HepG2 (cell line): ENCODE results near the gene LRRFIP2. TPM values are rescaled to one million over a fixed set of nuclear protein-coding genes. Genes with fewer than 3 reads are reported as not detected.

Source experiments
- ATAC-seq: fragments of 200-7000 bp; cut with Tn5 transposase; 3 replicates; pipeline ENCODE4 v1.9.1; 2020; ENCODE audit warnings: mild to moderate bottlenecking, moderate library complexity
- BruUV-seq: library from RNA; stranded (reverse); fragments of 400-500 nt; replicated peaks from 2 replicates; lab custom pipeline; 2021; lab: Mats Ljungman, UMichigan
- CTCF ChIA-PET: fragments of 300-600 bp; formaldehyde crosslinking; extraction: SDS; loops from one replicate; lab custom pipeline; 2021; ENCODE audit warnings: low total read pairs, inconsistent platforms, low intra/inter-chr PET ratio; lab: Yijun Ruan, JAX
- POLR2A ChIA-PET: fragments of 350-600 bp; sonication (Branson Sonifier 250); formaldehyde crosslinking; loops from one replicate; lab custom pipeline; 2020; ENCODE audit warnings: antibody characterized with exemption, inconsistent platforms; lab: Yijun Ruan, JAX
- DNase-seq: peaks from one replicate; pipeline ENCODE4 v3.0.0-alpha.2; 2015; ENCODE audit warnings: low spot score
- FAIRE-seq: peaks from 3 replicates; lab custom pipeline; 2011; peaks lifted over from hg19 to GRCh38; lab: Jason Lieb, UNC
- H2AFZ ChIP-seq: one replicate; pipeline ENCODE4 v1.6.1; 2011; ENCODE audit warnings: low read length, inconsistent platforms
- H3K27ac ChIP-seq: fragments of 300-600 bp; 3 replicates; pipeline ENCODE4 v1.8.0; 2011; ENCODE audit warnings: mixed run types, mild to moderate bottlenecking, mixed read lengths, low read length, inconsistent platforms; ENCODE audit not compliant: insufficient read depth; ENCODE audit errors: extremely low read length
- H3K27me3 ChIP-seq, 2 experiments: fragments of 200-600 bp in 1 of 2; 2 replicates in 1 of 2; 3 replicates in 1 of 2; pipeline versions ENCODE4 v1.6.0 to v1.8.0; 2011; ENCODE audit warnings: low read length in 2 of 2, mild to moderate bottlenecking in 2 of 2, moderate library complexity in 2 of 2, inconsistent platforms in 1 of 2; ENCODE audit not compliant: insufficient read depth in 2 of 2, control insufficient read depth in 1 of 2
- H3K36me3 ChIP-seq, 2 experiments: fragments of 200-600 bp in 1 of 2; replicated peaks in 1 of 2; 2 replicates in 1 of 2; 3 replicates in 1 of 2; pipeline versions ENCODE4 v1.5.1 to v1.8.0; 2011; ENCODE audit warnings: low read length in 2 of 2, inconsistent platforms in 1 of 2; ENCODE audit not compliant: insufficient read depth in 2 of 2, control insufficient read depth in 1 of 2
- H3K4me1 ChIP-seq: 2 replicates; pipeline ENCODE4 v1.5.1; 2012; ENCODE audit warnings: low read length, inconsistent platforms; ENCODE audit not compliant: insufficient read depth
- H3K4me2 ChIP-seq: 2 replicates; pipeline ENCODE4 v1.6.0; 2011; ENCODE audit warnings: low read depth, low read length, inconsistent platforms
- H3K4me3 ChIP-seq, 3 experiments: fragments of 200-600 bp in 1 of 3; sonication (generic), shearing (Covaris generic) in 1 of 3; replicated peaks in 1 of 3; 2 replicates each; pipeline ENCODE4 v1.5.1; 2011 to 2016; ENCODE audit warnings: low read length in 3 of 3, inconsistent platforms in 2 of 3, low read depth in 2 of 3, mild to moderate bottlenecking in 2 of 3, control low read depth in 1 of 3, mixed read lengths in 1 of 3; ENCODE audit not compliant: insufficient read depth in 1 of 3
- H3K79me2 ChIP-seq: one replicate; pipeline ENCODE4 v1.6.1; 2011; ENCODE audit warnings: low read length, inconsistent platforms; ENCODE audit not compliant: insufficient read depth
- H3K9ac ChIP-seq: 2 replicates; pipeline ENCODE4 v1.6.0; 2011; ENCODE audit warnings: mild to moderate bottlenecking, low read depth, low read length, inconsistent platforms; ENCODE audit not compliant: insufficient read depth
- H3K9me3 ChIP-seq: 2 replicates; pipeline ENCODE4 v1.5.1; 2012; ENCODE audit warnings: mild to moderate bottlenecking, low read length
- H4K20me1 ChIP-seq: 2 replicates; pipeline ENCODE4 v1.6.0; 2011; ENCODE audit warnings: inconsistent platforms, mild to moderate bottlenecking, low read length, moderate library complexity; ENCODE audit not compliant: insufficient read depth
- CCAR2 ChIP-seq: fragments of 200-400 bp; formaldehyde crosslinking; optimal IDR thresholded peaks from 2 replicates; pipeline ENCODE3; 2018; ENCODE audit warnings: low read depth, mild to moderate bottlenecking, low read length, moderate library complexity
- CREB1 ChIP-seq, 2 experiments: fragments of 450-650 bp in 1 of 2; IDR thresholded peaks; 2 replicates each; pipeline ENCODE4 v1.6.1; 2016 to 2017; ENCODE audit warnings: control low read depth in 1 of 2, mild to moderate bottlenecking in 1 of 2, missing compliant biosample characterization in 1 of 2, missing genetic modification characterization in 1 of 2
- ERF ChIP-seq: IDR thresholded peaks from 2 replicates; pipeline ENCODE4 v1.6.1; 2018; ENCODE audit warnings: missing biosample characterization, missing genetic modification reagents
- FOXJ3 ChIP-seq: sonication (generic); formaldehyde crosslinking; IDR thresholded peaks from 2 replicates; pipeline ENCODE4 v1.4.0; 2020; ENCODE audit warnings: missing genetic modification reagents, mild to moderate bottlenecking, borderline replicate concordance
- HNF4A ChIP-seq: sonication (generic); formaldehyde crosslinking; IDR thresholded peaks from 2 replicates; pipeline ENCODE4 v1.4.0; 2020; ENCODE audit warnings: missing genetic modification reagents
- NFIC ChIP-seq: IDR thresholded peaks from 2 replicates; pipeline ENCODE4 v1.6.1; 2012; ENCODE audit warnings: mild to moderate bottlenecking, low read length, inconsistent platforms
- PAF1 ChIP-seq: IDR thresholded peaks from 2 replicates; pipeline ENCODE4 v1.6.1; 2016; ENCODE audit warnings: missing genetic modification reagents, missing compliant biosample characterization
- SCMH1 ChIP-seq: sonication (generic); formaldehyde crosslinking; IDR thresholded peaks from 2 replicates; pipeline ENCODE4 v1.9.0; 2021; ENCODE audit warnings: missing genetic modification reagents, mild to moderate bottlenecking, borderline replicate concordance
- SP2 ChIP-seq: sonication (generic); formaldehyde crosslinking; IDR thresholded peaks from 2 replicates; pipeline ENCODE4 v1.5.1; 2020; ENCODE audit warnings: mild to moderate bottlenecking, missing genetic modification reagents
- TAF15 ChIP-seq: fragments of 200-400 bp; formaldehyde crosslinking; IDR thresholded peaks from one replicate; pipeline ENCODE4 v1.6.1; 2018; ENCODE audit warnings: mild to moderate bottlenecking, low read depth, low read length; ENCODE audit not compliant: poor library complexity, severe bottlenecking
- ZNF20 ChIP-seq: sonication (generic); formaldehyde crosslinking; IDR thresholded peaks from 2 replicates; pipeline ENCODE4 v1.4.0; 2020; ENCODE audit warnings: mild to moderate bottlenecking, moderate library complexity, missing genetic modification reagents
- ZNF24 ChIP-seq: fragments of 450-650 bp; IDR thresholded peaks from 2 replicates; pipeline ENCODE4 v1.6.1; 2017; ENCODE audit warnings: antibody characterized with exemption, mild to moderate bottlenecking
- ZNF383 ChIP-seq: sonication (generic); formaldehyde crosslinking; IDR thresholded peaks from 2 replicates; pipeline ENCODE4 v1.4.0; 2020; ENCODE audit warnings: missing genetic modification reagents, mild to moderate bottlenecking, borderline replicate concordance
- ZNF780A ChIP-seq: sonication (generic); formaldehyde crosslinking; IDR thresholded peaks from 2 replicates; pipeline ENCODE4 v1.8.0; 2022; ENCODE audit warnings: mild to moderate bottlenecking, missing genetic modification reagents, moderate library complexity
- ZSCAN21 ChIP-seq: sonication (generic); formaldehyde crosslinking; IDR thresholded peaks from 2 replicates; pipeline ENCODE4 v1.8.0; 2022; ENCODE audit warnings: mild to moderate bottlenecking, missing genetic modification reagents, moderate library complexity, borderline replicate concordance
- WGBS: methylation state at CpG from one replicate; pipeline ENCODE4 v1.1.6; 2017; ENCODE audit warnings: low lambda C conversion rate; 5-methylcytosine and 5-hydroxymethylcytosine counted together
- in situ Hi-C: cut with HindIII; loops from 2 replicates; pipeline ENCODE4 v1.10.0; 2017; ENCODE audit warnings: low pct_unique_long_range_greater_than_20kb; ENCODE audit not compliant: extremely low pct_ligation_motif_present
- intact Hi-C: fragments of 100-400 bp; cut with micrococcal nuclease; formaldehyde crosslinking; loops from one replicate; pipeline ENCODE4 v1.10.0; 2022; ENCODE audit not compliant: unreplicated experiment
- polyA plus RNA-seq, 8 experiments: library from polyadenylated mRNA; depleted of rRNA in 3 of 8; stranded (reverse) in 7 of 8; unstranded in 1 of 8; fragments of >200 nt; fragmentation: Illumina TruSeq in 4 of 8; extraction: Trizol in 4 of 8; gene quantifications; 2 replicates each; pipeline versions ENCODE4 v1.2.1 to v1.2.3, GENCODE V29; 2011 to 2016; ENCODE audit warnings: low read depth in 4 of 8, missing spikeins in 1 of 8, mixed read lengths in 1 of 8; ENCODE audit not compliant: insufficient read depth in 1 of 8
- total RNA-seq, 5 experiments: library from RNA; depleted of rRNA; stranded (reverse); fragments of >200 nt; fragmentation: Illumina TruSeq; extraction: Trizol; gene quantifications; 2 replicates each; pipeline ENCODE4 v1.2.3, GENCODE V29; 2016; ENCODE audit warnings: low read depth in 1 of 5
- TF ChIP-seq, protein P1 (sequence below): sonication (generic); formaldehyde crosslinking; IDR thresholded peaks from 2 replicates; pipeline ENCODE4 v1.9.0; 2021; ENCODE audit warnings: missing genetic modification reagents, borderline replicate concordance
- TF ChIP-seq, protein P2 (sequence below): sonication (generic); formaldehyde crosslinking; IDR thresholded peaks from 2 replicates; pipeline ENCODE4 v1.5.1; 2020; ENCODE audit warnings: missing genetic modification reagents, mild to moderate bottlenecking, borderline replicate concordance
- TF ChIP-seq, protein P3 (sequence below): sonication (generic); formaldehyde crosslinking; IDR thresholded peaks from 2 replicates; pipeline ENCODE4 v1.4.0; 2020; ENCODE audit warnings: missing genetic modification reagents

Gene LRRFIP2
- total and polyA plus RNA-seq, 2 of the 13 experiments (the other 11 are each of a cell fraction or from before 2014, with no cell fraction given): 13.5 to 32.2 TPM

DNA sequence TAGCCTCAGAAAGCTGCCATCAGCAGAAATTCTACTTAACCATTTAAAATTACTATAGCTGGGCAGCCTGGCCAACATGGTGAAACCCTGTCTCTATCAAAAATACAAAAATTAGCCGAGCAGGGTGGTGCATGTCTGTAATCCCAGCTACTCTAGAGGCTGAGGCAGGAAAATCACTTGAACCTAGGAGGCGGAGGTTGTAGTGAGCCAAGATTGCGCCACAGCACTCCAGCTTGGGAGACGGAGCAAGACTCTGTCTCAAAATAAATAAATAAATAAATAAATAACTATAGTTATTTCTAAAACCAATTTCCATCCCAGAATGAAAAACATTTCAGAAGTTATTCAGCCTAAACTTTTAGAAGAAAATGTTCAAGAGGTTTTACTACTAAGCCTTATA is 25.1 kb downstream of the LRRFIP2 start:
- CTCF ChIA-PET: no interaction called here
- no peak for ATAC-seq
- TF ChIP-seq, protein P1, sequence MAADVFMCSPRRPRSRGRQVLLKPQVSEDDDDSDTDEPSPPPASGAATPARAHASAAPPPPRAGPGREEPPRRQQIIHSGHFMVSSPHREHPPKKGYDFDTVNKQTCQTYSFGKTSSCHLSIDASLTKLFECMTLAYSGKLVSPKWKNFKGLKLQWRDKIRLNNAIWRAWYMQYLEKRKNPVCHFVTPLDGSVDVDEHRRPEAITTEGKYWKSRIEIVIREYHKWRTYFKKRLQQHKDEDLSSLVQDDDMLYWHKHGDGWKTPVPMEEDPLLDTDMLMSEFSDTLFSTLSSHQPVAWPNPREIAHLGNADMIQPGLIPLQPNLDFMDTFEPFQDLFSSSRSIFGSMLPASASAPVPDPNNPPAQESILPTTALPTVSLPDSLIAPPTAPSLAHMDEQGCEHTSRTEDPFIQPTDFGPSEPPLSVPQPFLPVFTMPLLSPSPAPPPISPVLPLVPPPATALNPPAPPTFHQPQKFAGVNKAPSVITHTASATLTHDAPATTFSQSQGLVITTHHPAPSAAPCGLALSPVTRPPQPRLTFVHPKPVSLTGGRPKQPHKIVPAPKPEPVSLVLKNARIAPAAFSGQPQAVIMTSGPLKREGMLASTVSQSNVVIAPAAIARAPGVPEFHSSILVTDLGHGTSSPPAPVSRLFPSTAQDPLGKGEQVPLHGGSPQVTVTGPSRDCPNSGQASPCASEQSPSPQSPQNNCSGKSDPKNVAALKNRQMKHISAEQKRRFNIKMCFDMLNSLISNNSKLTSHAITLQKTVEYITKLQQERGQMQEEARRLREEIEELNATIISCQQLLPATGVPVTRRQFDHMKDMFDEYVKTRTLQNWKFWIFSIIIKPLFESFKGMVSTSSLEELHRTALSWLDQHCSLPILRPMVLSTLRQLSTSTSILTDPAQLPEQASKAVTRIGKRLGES (CRISPR knock-in tag): no peak
- no peak for TF ChIP-seq CCAR2
- no peak for TF ChIP-seq SP2 (CRISPR knock-in tag)
- TF ChIP-seq NFIC: no peak
- TF ChIP-seq ZNF383: no peak
- TF ChIP-seq ZNF24: no peak
- TF ChIP-seq PAF1: no peak
- no peak for TF ChIP-seq ZSCAN21
- TF ChIP-seq, protein P2, sequence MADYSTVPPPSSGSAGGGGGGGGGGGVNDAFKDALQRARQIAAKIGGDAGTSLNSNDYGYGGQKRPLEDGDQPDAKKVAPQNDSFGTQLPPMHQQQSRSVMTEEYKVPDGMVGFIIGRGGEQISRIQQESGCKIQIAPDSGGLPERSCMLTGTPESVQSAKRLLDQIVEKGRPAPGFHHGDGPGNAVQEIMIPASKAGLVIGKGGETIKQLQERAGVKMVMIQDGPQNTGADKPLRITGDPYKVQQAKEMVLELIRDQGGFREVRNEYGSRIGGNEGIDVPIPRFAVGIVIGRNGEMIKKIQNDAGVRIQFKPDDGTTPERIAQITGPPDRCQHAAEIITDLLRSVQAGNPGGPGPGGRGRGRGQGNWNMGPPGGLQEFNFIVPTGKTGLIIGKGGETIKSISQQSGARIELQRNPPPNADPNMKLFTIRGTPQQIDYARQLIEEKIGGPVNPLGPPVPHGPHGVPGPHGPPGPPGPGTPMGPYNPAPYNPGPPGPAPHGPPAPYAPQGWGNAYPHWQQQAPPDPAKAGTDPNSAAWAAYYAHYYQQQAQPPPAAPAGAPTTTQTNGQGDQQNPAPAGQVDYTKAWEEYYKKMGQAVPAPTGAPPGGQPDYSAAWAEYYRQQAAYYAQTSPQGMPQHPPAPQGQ (CRISPR knock-in tag): no peak
- TF ChIP-seq SCMH1 (CRISPR knock-in tag): no peak
- TF ChIP-seq FOXJ3: no peak
- TF ChIP-seq, protein P3, sequence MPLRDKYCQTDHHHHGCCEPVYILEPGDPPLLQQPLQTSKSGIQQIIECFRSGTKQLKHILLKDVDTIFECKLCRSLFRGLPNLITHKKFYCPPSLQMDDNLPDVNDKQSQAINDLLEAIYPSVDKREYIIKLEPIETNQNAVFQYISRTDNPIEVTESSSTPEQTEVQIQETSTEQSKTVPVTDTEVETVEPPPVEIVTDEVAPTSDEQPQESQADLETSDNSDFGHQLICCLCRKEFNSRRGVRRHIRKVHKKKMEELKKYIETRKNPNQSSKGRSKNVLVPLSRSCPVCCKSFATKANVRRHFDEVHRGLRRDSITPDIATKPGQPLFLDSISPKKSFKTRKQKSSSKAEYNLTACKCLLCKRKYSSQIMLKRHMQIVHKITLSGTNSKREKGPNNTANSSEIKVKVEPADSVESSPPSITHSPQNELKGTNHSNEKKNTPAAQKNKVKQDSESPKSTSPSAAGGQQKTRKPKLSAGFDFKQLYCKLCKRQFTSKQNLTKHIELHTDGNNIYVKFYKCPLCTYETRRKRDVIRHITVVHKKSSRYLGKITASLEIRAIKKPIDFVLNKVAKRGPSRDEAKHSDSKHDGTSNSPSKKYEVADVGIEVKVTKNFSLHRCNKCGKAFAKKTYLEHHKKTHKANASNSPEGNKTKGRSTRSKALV (CRISPR knock-in tag): no peak
- TF ChIP-seq CREB1 (IDR thresholded peaks at IDR 0.05): no peak
- no peak for TF ChIP-seq CREB1 (CRISPR knock-in tag; IDR thresholded peaks at IDR 0.05)
- TF ChIP-seq ZNF20 (CRISPR knock-in tag): no peak
- no peak for TF ChIP-seq HNF4A (CRISPR knock-in tag)
- no peak for TF ChIP-seq TAF15
- no peak for TF ChIP-seq ZNF780A
- TF ChIP-seq ERF (CRISPR knock-in tag): no peak

More for the DNA sequence above, 25.1 kb downstream of the LRRFIP2 start:
- H3K79me2 ChIP-seq: no peaks in the 10 kb centered on the region
- no peaks in the 10 kb centered on the region for H4K20me1 ChIP-seq
- peaks cover 16% of the 10 kb centered on the region for H3K4me1 ChIP-seq
- peaks cover 3 to 26% of the 10 kb centered on the region in 2 experiments; a peak in 3 of 5 replicates for H3K36me3 ChIP-seq
- no peak overlapping the region for H3K9ac ChIP-seq
- in situ Hi-C loops (no loop called here), intact Hi-C loops (no loop called here)
- DNase-seq: no peak
- POLR2A ChIA-PET: no interaction called here
- no peaks in the 10 kb centered on the region for H3K9me3 ChIP-seq
- WGBS: 99% methylated on average over 4 of the region's 4 CpGs
- FAIRE-seq: no peak
- no peak overlapping the region for H3K27ac ChIP-seq
- BruUV-seq: no TSS peak
- no peak overlapping the region for H3K4me2 ChIP-seq
- H3K27me3 ChIP-seq: no peaks in the 10 kb centered on the region
- no peak overlapping the region for H3K4me3 ChIP-seq
- no peak overlapping the region for H2AFZ ChIP-seq
